Ishikawa (cell line): Measurements from ENCODE around the gene TNFRSF25.

Source experiments
- CREB1 ChIP-seq: IDR thresholded peaks from 2 replicates; pipeline ENCODE4 v1.6.1; 2012; ENCODE audit warnings: low read depth
- EP300 ChIP-seq: IDR thresholded peaks from 2 replicates; pipeline ENCODE4 v1.6.1; 2012; ENCODE audit warnings: borderline replicate concordance
- RAD21 ChIP-seq: IDR thresholded peaks from 2 replicates; pipeline ENCODE4 v1.6.1; 2012; ENCODE audit warnings: low read depth
- TCF12 ChIP-seq: IDR thresholded peaks from 2 replicates; pipeline ENCODE4 v1.6.1; 2012; ENCODE audit warnings: low read depth
- TF ChIP-seq, protein P1 (sequence below): IDR thresholded peaks from 2 replicates; pipeline ENCODE4 v1.6.1; 2012; ENCODE audit warnings: low read depth, mild to moderate bottlenecking

DNA sequence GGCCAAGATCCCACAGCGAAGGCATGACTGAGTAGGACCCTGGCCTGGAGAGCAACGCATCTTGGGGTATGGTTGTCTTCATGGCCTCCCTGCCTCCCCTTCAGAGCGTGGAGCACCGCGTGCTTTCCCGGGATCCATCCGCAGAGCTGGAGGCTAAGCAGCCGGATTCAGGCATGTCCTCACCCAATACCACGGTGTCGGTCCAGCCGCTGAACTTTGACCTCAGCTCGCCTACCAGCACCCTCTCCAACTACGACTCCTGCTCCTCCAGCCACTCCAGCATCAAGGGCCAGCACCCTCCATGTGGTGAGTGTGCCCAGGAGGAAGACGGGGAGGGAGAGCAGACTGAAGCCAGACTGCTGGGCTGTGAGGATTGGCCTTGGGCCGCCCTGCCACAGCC, 21.6 kb downstream of the TNFRSF25 start:
- no peak for TF ChIP-seq RAD21
- TF ChIP-seq CREB1 = no peak
- TF ChIP-seq, protein P1, sequence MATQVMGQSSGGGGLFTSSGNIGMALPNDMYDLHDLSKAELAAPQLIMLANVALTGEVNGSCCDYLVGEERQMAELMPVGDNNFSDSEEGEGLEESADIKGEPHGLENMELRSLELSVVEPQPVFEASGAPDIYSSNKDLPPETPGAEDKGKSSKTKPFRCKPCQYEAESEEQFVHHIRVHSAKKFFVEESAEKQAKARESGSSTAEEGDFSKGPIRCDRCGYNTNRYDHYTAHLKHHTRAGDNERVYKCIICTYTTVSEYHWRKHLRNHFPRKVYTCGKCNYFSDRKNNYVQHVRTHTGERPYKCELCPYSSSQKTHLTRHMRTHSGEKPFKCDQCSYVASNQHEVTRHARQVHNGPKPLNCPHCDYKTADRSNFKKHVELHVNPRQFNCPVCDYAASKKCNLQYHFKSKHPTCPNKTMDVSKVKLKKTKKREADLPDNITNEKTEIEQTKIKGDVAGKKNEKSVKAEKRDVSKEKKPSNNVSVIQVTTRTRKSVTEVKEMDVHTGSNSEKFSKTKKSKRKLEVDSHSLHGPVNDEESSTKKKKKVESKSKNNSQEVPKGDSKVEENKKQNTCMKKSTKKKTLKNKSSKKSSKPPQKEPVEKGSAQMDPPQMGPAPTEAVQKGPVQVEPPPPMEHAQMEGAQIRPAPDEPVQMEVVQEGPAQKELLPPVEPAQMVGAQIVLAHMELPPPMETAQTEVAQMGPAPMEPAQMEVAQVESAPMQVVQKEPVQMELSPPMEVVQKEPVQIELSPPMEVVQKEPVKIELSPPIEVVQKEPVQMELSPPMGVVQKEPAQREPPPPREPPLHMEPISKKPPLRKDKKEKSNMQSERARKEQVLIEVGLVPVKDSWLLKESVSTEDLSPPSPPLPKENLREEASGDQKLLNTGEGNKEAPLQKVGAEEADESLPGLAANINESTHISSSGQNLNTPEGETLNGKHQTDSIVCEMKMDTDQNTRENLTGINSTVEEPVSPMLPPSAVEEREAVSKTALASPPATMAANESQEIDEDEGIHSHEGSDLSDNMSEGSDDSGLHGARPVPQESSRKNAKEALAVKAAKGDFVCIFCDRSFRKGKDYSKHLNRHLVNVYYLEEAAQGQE = no peak
- no peak for TF ChIP-seq TCF12
- no peak for TF ChIP-seq EP300
